ENCODE results near the gene ANKRD63.
A peak's percentile ranks its signal among the peaks of the same experiment; 100 is the strongest.

Gene ANKRD63

GRCh38 chr15:40282869-40283614 is at the start of gene ANKRD63:
Gene ANKRD63, minus strand, starts transcription at chr15:40283064. Its CDS starts 478 bp downstream, at chr15:40282586.
- Histone ChIP-seq H3K27me3 (ENCODE audit: insufficient read depth, low read length) (no peaks in the 10 kb centered on the region), H2AFZ (ENCODE audit: low read depth, low read length) (no peak within 1 kb of the TSS), H3K36me3 (ENCODE audit: insufficient read depth, low read length) (no peaks in the 10 kb centered on the region), H3K4me1 (ENCODE audit: insufficient read depth, low read length) (peaks cover 42% of the 10 kb centered on the region), H3K9me3 (ENCODE audit: low read length) (peaks cover 2% of the 10 kb centered on the region), H3K4me3 (ENCODE audit: low read length) (no peak within 1 kb of the TSS)

- Histone ChIP-seq H3K9me3 (ENCODE audit: low read length) (no peaks in the 10 kb centered on the region), H3K27me3 (ENCODE audit: insufficient read depth, low read length) (no peaks in the 10 kb centered on the region), H3K4me3 (ENCODE audit: low read length) (no peak overlapping the region), H2AFZ (ENCODE audit: low read depth, low read length) (no peak overlapping the region), H3K4me1 (ENCODE audit: insufficient read depth, low read length) (peaks cover 31% of the 10 kb centered on the region), H3K36me3 (ENCODE audit: insufficient read depth, low read length) (no peaks in the 10 kb centered on the region)
These were observed 49.4 kb upstream of the ANKRD63 start for GRCh38 chr15:40332113-40332781.

DNA sequence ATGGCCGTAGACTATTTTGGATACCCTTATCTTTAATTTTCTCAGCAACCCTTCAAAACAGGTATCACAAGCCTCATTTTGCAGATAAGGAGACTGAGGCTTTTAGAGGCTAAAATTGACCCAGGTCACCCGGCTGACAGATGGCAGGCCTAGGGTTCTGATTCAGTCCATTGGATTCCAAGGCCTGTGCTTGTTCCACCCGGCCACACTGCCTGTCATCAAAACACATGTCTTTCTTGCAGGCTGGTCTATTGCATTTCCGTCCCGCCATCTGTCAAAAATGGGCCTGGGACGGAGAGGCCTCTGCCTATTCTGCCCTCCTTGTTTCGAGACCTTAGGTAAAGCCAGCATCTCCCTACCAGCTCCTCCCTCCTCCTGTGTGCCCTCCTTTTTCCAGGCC is 48.8 kb upstream of the ANKRD63 start:
- no peaks in the 10 kb centered on the region for H3K9me3 ChIP-seq (ENCODE audit: low read length)
- H3K4me3 ChIP-seq (ENCODE audit: low read length) = no peak overlapping the region
- no peak overlapping the region for H2AFZ ChIP-seq (ENCODE audit: low read depth, low read length)
- H3K4me1 ChIP-seq (ENCODE audit: insufficient read depth, low read length) = peaks cover 37% of the 10 kb centered on the region
- no peaks in the 10 kb centered on the region for H3K36me3 ChIP-seq (ENCODE audit: insufficient read depth, low read length)
- H3K27me3 ChIP-seq (ENCODE audit: insufficient read depth, low read length) = no peaks in the 10 kb centered on the region

GRCh38 chr15:40331026-40331425 is 48.2 kb upstream of the ANKRD63 start:
- no peak overlapping the region for H3K4me3 ChIP-seq (ENCODE audit: low read length)
- peaks cover 42% of the 10 kb centered on the region for H3K4me1 ChIP-seq (ENCODE audit: insufficient read depth, low read length)
- H2AFZ ChIP-seq (ENCODE audit: low read depth, low read length) = no peak overlapping the region
- H3K36me3 ChIP-seq (ENCODE audit: insufficient read depth, low read length) = no peaks in the 10 kb centered on the region
- no peaks in the 10 kb centered on the region for H3K27me3 ChIP-seq (ENCODE audit: insufficient read depth, low read length)
- no peaks in the 10 kb centered on the region for H3K9me3 ChIP-seq (ENCODE audit: low read length)

GRCh38 chr15:40330368-40330836 is 47.5 kb upstream of the ANKRD63 start:
- H3K4me1 ChIP-seq (ENCODE audit: insufficient read depth, low read length) = peaks cover 48% of the 10 kb centered on the region
- H3K27me3 ChIP-seq (ENCODE audit: insufficient read depth, low read length) = no peaks in the 10 kb centered on the region
- H3K9me3 ChIP-seq (ENCODE audit: low read length) = no peaks in the 10 kb centered on the region
- no peak overlapping the region for H2AFZ ChIP-seq (ENCODE audit: low read depth, low read length)
- H3K4me3 ChIP-seq (ENCODE audit: low read length) = no peak overlapping the region
- H3K36me3 ChIP-seq (ENCODE audit: insufficient read depth, low read length) = no peaks in the 10 kb centered on the region

GRCh38 chr15:40329804-40330203 is 46.9 kb upstream of the ANKRD63 start:
- Histone ChIP-seq H3K4me3 (ENCODE audit: low read length) (no peak overlapping the region), H3K27me3 (ENCODE audit: insufficient read depth, low read length) (no peaks in the 10 kb centered on the region), H3K4me1 (ENCODE audit: insufficient read depth, low read length) (peaks cover 54% of the 10 kb centered on the region), H3K9me3 (ENCODE audit: low read length) (no peaks in the 10 kb centered on the region), H3K36me3 (ENCODE audit: insufficient read depth, low read length) (no peaks in the 10 kb centered on the region), H2AFZ (ENCODE audit: low read depth, low read length) (no peak overlapping the region)

DNA sequence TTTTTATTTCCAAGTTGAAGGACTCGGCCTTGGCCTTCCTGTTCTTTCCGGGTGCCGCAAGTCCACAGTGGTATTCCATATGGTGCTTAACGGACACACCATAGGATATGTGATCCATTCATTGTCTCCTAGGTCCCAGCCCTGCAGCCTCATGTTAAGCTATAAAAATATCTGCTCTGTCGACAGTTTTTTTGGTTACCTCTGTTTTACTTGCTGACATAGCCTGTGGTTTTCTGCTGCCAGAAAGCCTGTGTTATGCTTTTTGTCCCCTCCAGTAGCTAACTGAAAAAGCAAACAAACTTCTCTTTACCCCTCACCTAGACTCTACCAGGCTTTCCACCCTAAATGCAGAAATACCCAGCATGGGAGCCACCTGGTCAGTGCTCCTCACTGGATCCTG is 45.9 kb upstream of the ANKRD63 start:
- H3K36me3 ChIP-seq (ENCODE audit: insufficient read depth, low read length) = no peaks in the 10 kb centered on the region
- no peak overlapping the region for H3K4me3 ChIP-seq (ENCODE audit: low read length)
- H3K4me1 ChIP-seq (ENCODE audit: insufficient read depth, low read length) = peaks cover 59% of the 10 kb centered on the region
- H2AFZ ChIP-seq (ENCODE audit: low read depth, low read length) = no peak overlapping the region
- H3K27me3 ChIP-seq (ENCODE audit: insufficient read depth, low read length) = no peaks in the 10 kb centered on the region
- H3K9me3 ChIP-seq (ENCODE audit: low read length) = no peaks in the 10 kb centered on the region

DNA sequence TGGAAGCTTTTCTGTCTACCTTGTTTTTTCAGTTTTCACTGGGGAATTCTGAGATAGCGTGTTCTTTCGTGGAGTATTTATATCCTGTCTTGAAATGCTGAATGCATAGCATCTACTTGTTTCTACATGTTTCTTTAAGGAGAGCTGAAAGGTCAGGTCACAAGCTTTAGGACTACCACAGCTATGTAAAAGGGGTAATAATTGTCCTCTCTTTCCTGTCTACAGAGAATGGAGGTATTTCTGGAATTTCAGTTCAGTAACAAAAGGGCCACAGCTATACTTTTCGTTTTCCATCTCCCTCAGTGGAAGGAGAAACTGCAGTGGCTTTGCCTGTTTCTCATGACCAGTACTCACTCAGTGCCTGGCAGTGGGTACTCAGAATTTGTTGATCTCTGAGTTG is 45.3 kb upstream of the ANKRD63 start:
- Histone ChIP-seq H3K4me1 (ENCODE audit: insufficient read depth, low read length) (peaks cover 59% of the 10 kb centered on the region), H3K9me3 (ENCODE audit: low read length) (no peaks in the 10 kb centered on the region), H2AFZ (ENCODE audit: low read depth, low read length) (no peak overlapping the region), H3K36me3 (ENCODE audit: insufficient read depth, low read length) (no peaks in the 10 kb centered on the region), H3K4me3 (ENCODE audit: low read length) (no peak overlapping the region), H3K27me3 (ENCODE audit: insufficient read depth, low read length) (no peaks in the 10 kb centered on the region)

DNA sequence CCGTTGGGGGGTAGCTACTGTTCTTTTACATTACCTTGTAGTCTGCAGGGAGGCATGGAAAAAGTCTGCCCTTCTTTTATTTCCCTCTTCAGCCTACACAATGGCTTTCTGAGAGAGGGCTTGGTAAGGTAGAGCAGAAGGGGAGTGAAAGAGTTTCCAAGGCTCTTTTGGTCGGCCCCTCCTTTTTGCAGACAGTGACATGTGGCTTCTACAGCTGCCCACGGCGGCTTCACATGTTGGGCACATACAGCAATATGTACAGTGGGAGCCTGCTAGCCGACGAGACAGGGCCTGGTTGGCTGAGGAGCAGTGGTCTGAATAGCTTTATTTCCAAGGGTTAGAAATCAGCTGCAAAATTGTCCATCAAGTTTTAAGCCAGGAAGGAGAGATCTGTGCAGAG is 44.6 kb upstream of the ANKRD63 start:
- H3K36me3 ChIP-seq (ENCODE audit: insufficient read depth, low read length) = no peaks in the 10 kb centered on the region
- H3K4me1 ChIP-seq (ENCODE audit: insufficient read depth, low read length) = peaks cover 65% of the 10 kb centered on the region
- peaks cover 4% of the 10 kb centered on the region for H3K27me3 ChIP-seq (ENCODE audit: insufficient read depth, low read length)
- H3K9me3 ChIP-seq (ENCODE audit: low read length) = no peaks in the 10 kb centered on the region
- H2AFZ ChIP-seq (ENCODE audit: low read depth, low read length) = no peak overlapping the region
- no peak overlapping the region for H3K4me3 ChIP-seq (ENCODE audit: low read length)

DNA sequence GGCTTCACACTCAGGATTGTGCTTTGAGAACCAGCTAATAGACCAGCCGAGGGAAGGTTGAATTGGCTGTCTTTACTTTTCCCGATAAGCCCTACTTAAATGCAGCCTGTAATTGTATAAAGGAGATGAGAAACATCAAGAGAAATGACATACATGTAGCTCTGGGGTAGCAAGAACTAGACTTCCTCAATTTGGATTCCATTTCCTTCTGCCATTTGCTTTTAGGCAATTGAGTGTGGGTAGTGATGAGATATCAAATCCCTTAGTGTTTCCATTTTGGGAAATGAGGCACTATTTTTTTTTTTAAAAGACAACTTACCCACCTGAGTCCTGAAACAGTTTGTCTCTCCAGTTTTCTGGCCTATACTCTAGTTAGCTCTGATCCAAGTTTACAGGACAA is 42.8 kb upstream of the ANKRD63 start:
- no peaks in the 10 kb centered on the region for H3K9me3 ChIP-seq (ENCODE audit: low read length)
- H2AFZ ChIP-seq (ENCODE audit: low read depth, low read length) = no peak overlapping the region
- H3K36me3 ChIP-seq (ENCODE audit: insufficient read depth, low read length) = no peaks in the 10 kb centered on the region
- no peak overlapping the region for H3K4me3 ChIP-seq (ENCODE audit: low read length)
- H3K4me1 ChIP-seq (ENCODE audit: insufficient read depth, low read length) = peaks cover 77% of the 10 kb centered on the region
- H3K27me3 ChIP-seq (ENCODE audit: insufficient read depth, low read length) = peaks cover 9% of the 10 kb centered on the region

DNA sequence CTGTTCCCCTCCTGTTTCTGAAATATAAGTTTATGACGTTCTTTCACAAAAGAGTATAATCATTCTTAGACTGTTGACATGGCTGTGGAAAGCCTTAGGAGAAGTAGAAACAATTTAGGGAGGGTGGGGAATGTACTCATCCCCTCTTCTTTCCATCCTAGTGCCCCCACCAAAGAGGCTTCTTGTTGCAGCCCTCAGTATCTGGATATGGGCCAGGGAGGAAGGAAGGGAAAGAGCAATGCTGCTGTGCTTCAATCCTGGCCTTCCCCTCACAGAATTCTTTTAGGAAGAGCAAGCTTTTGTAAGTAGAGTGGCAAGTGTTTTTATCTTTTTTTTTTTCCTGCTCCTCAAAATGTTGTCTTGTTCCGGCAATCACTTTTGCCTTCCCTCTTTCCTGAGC is 42.3 kb upstream of the ANKRD63 start:
- Histone ChIP-seq H3K9me3 (ENCODE audit: low read length) (no peaks in the 10 kb centered on the region), H3K27me3 (ENCODE audit: insufficient read depth, low read length) (peaks cover 9% of the 10 kb centered on the region), H3K36me3 (ENCODE audit: insufficient read depth, low read length) (no peaks in the 10 kb centered on the region), H3K4me1 (ENCODE audit: insufficient read depth, low read length) (peaks cover 76% of the 10 kb centered on the region), H3K4me3 (ENCODE audit: low read length) (peak overlapping the region; percentile 82), H2AFZ (ENCODE audit: low read depth, low read length) (no peak overlapping the region)

- H3K9me3 ChIP-seq (ENCODE audit: low read length) = no peaks in the 10 kb centered on the region
- no peak overlapping the region for H2AFZ ChIP-seq (ENCODE audit: low read depth, low read length)
- H3K27me3 ChIP-seq (ENCODE audit: insufficient read depth, low read length) = peaks cover 9% of the 10 kb centered on the region
- H3K4me1 ChIP-seq (ENCODE audit: insufficient read depth, low read length) = peaks cover 66% of the 10 kb centered on the region
- H3K4me3 ChIP-seq (ENCODE audit: low read length) = peak overlapping the region; percentile 82
- no peaks in the 10 kb centered on the region for H3K36me3 ChIP-seq (ENCODE audit: insufficient read depth, low read length)
These were observed 41.4 kb upstream of the ANKRD63 start for GRCh38 chr15:40323953-40324937.
